Inflammatory macrophage (primary cell): ENCODE data around the gene OR13J1.
"Not testable (repeated sequence)": the region's sequence is repeated elsewhere in the genome, so short reads cannot be mapped to it uniquely, and the experiment has no call there.

Experiments
- DNase-seq, 2 donors: peaks; one replicate each; pipeline ENCODE4 v3.0.0-alpha.2; 2020 to 2022

The OR13J1 gene

DNA sequence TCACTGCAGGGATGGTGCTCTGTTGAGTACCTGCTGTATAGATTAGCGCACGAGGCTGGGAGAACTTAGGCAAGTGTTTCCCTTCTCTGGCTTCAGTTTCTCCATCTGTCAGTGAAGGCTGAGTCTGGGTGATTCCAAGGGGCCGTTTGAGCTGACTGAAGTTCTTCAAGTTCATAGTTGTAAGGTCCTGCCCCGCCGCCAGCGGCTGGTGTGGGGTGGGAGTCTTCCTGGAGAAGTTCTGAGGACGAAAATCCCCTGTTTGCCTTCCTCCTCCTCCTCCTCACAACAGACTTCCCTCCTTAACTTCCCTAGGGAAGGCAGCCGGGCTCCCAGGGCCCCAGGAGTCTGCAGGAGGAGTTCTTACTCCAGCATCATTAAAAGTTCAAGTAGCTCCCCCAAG lies 34.1 kb upstream of the OR13J1 start:
- no peak for DNase-seq

DNA sequence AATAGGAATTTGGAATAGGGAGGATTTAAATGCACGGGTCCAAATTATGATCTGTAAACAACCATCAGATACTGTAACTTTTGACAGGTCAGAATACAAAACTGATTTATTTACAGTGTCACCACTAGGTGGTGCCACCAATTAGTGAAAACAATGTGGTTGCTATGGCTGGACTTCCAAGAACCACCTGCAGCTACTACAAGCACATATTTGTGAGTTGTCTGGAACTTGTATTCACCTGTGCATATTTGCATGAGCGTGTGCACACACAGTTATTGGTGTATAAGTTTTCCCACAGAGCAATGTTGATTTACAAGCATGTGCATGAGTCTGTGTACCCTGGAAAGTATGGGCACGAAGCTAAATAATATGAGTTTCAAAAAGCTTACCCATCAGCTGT lies 32.8 kb upstream of the OR13J1 start:
- DNase-seq = peak; percentile 51 to 53

DNA sequence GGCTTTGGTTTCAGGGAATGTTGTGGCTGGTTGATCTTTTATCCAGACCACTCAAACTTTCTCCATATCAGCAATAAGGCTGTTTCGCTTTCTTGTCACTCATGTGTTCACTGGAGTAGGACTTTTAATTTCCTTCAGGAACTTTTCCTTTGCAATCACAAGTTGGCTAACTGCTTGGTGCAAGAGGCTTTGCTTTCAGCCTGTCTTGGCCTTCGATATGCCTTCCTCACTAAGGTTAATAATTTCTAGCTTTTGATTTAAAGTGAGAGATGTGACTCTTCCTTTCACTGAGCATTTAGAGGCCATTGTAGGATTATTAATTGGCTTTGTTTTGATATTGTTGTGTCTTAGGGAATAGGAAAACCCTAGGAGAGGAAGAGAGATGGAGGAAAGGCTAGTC lies 28.8 kb upstream of the OR13J1 start:
- no peak for DNase-seq

DNA sequence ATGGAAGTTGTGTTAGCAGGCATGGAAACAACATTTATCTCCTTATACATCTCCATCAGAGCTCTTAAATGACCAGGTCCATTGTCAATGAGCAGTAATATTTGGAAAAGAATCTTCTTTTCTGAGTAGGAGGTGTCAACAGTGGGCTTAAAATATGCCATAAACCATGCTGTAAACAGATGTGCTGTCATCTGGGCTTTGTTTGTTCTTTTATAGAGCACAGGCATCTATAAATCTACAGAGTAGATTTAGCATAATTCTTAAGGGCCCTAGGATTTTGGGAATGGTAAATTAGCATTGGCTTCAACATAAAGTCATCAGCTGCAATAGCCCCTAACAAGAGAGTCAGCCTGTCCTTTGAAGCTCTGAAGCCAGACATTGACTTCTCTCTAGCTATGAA lies 28.1 kb upstream of the OR13J1 start:
- DNase-seq = no peak

DNA sequence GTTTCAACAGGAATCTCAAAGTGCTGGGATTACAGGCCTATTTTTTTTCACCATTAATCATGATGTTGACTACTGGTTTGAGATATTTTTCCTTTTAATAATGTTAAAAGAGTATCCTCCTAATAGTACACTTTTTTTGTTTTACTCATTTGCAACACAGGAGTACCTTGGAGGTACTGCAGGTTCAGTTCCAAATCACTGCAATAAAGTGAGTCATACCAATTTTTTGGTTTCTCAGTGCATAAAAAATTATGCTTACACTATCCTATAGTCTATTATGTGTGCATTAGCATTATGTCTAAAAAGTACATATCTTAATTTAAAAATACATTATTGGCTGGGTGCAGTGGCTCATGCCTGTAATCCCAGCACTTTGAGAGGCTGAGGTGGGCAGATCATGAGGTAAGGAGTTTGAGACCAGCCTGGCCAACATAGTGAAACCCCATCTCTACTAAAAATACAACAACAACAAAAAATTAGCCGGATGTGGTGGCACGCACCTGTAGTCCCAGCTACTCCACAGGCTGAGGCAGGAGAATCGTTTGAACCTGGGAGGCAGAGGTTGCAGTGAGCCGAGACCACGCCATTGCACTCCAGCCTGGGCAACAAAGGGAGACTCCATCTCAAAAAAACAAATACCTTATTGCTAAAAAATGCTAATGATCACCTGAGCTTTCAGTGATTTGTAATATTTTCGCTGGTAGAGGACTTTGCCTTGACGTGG lies 27.3 kb upstream of the OR13J1 start:
- DNase-seq = not testable (repeated sequence)

DNA sequence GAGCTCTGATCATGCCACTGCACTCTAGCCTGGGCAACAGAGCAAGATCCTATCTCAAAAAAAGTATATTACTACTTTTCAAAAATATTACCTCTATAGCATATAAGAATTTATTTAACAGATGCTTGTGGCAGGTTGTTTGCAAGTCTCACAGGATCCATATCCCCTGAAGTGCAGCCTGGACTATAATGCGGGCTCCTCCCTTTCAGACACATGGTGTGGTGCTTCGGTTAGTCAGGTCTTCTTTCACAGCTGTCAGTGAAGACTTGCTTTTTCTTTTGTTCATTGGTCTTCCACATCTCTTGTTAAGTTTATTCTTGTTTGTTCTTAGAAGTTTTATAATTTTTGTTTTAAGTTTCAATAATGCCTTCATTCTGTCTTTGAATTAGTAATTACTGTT lies 26.4 kb upstream of the OR13J1 start:
- DNase-seq = no peak

DNA sequence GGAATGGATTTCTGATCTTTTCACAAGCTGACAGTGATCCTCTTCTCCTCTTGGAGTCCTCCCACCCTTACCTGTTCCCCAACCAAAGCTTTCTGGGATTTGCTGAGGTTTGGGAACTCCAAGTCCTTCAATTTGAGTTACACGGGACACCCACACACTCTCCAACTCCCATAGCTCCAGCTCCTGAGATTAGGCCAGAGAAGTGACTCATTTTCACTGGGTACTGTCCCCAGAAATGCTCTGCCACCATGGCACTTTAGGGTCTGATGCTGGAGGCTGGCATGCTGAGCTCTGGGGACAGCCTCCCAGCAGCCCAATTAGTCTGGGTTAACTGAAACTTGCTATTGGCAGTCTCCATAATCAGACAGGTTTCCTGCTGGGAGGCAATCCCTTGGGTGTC lies 21.9 kb upstream of the OR13J1 start:
- DNase-seq = peak in 1 of 2 donors; percentile 24

DNA sequence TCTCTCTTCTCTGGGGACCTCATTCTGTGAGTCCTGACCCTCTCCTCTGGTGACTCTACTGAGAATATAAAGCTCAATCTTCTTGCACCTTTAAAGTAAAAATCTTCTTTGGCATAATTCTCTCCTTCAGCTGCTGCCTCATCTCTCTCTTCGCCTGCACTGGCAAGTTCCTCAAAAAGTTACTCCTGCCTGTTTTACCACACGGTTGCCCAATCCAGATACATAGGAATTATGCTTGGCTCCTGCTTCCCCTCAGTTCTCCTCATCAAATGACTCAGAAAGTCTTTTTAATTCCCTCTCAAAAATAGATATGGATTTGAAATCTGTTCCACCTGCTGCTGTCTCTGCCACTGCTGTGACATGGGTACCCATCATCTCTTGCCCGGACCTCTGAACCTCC lies 21.4 kb upstream of the OR13J1 start:
- DNase-seq = peak; percentile 57 to 59

DNA sequence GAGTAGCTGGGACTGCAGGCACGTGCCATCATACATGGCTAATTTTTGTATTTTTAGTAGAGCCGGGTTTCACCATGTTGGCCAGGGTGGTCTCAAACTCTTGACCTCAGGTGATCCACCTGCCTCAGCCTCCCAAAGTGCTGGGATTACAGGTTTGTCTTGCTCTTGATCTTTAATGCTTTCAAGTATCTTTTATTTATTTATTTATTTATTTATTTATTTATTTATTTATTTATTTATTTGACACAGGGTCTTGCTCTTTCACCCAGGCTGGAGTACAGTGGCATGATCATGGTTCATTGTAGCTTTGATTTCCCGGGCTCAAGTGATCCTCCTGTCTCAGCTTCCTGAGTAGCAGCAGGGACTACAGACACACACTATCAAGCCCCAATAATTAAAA lies 14.7 kb upstream of the OR13J1 start:
- DNase-seq = not testable (repeated sequence)

DNA sequence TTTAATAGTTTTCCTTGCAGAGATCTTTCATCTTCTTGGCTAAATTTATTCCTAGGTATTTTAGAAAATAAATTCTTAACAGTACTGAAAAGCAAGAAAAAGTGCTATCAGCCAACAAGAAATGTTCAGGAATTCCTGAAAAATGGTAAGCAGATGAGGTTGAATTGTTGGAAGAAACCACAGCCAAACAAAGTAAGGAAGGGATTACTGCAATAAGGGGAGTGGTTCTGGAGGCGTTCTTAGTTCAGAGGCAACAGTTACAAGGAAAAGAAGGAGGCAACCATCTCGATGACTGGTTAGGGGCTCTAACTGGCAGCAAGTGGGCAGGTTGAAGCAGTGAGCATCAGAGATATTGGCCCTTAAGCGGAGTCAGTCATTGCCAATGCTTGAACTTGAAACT lies 12.8 kb upstream of the OR13J1 start:
- DNase-seq = no peak

DNA sequence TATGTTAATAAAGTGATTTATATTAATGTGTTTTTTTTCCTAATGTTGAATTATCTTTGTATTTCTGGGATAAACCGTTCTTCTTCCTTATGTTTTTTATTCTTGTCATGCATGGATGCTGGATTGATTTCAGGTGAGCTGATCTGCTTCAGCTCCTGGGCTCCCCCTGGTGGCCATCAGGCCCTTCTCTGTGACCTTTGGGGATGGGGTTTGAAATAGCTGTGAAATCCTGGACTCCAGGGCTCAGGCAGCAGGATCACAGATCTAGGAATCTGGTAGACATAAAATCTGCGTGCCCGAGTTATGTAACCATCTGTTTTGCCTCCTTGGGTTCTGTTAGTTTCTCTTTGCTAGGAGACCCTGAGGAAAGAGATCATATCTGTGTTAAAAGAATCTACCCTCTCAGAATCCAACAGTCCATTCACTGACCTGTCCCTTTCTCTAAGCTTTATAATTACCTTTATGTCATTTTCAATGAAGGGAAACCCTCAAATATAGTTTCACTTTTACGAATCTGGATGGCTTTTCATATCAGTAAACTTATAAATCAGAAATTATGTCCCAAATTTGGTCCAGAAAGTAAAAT lies 12.2 kb upstream of the OR13J1 start:
- DNase-seq = peak; percentile 67 to 68

DNA sequence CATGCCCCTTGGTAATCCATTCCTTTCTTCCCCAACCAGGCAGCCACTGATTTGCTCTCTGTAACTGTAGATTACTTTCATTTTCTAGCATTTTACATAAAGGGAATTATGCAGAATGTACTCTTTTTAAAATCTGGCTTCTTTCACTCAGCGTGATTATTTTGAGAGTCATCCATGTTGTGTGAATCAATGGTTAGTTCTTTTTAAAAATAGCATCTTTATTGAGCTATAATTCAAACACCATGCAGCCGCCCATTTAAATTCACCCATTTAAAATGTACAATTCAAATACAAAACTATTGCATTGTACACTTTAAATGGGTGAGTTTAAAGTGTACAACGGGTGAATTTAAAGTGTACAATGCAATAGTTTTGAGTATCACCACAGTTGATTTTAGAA lies 2.3 kb upstream of the OR13J1 start:
- no peak for DNase-seq

DNA sequence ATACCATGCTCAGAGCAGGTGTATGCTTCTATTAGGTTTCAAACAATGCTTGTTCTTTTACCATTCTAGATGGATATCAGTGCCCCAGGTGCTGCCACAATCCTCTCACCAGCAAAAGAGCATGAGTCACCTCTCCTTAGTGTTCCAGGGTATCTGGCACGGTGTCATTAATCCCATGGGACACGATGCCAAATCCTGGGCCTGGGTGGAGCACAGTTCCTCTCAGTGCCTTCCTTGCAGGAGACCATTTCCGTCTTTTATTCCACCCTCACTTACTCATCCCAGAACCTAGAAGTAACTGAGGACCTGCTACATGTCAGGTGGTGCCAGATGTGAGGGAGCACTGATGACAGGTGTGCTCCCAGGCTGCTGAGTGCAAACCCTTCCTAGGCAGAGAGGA lies 1.3 kb upstream of the OR13J1 start:
- DNase-seq = no peak

DNA sequence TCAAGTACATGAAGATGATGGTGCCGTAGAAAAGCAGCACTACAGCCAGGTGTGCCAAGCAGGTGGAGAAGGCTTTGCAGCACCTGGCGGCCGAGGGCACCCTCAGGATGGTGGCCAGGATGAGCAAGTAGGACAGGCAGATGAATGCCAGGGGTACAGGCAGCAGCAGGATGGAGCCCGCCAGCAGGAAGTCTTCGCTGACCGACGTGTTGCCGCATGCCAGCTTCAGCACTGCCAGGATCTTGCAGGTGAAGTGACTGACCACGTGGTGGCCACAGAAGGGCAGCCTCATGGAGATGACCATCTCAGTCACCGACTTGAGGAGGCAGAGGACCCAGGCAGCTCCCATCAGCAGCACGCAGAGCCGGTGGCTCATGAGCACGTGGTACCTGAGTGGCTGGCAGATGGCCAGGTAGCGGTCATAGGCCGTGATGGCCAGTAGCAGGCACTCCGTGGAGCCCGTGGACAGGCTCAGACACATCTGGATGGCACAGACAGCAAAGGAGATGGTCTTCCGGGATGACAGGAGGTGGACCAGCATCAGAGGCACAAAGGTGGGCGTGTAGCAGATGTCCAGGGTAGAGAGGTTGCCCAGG lies 482 bp downstream of the OR13J1 start:
- DNase-seq = no peak

DNA sequence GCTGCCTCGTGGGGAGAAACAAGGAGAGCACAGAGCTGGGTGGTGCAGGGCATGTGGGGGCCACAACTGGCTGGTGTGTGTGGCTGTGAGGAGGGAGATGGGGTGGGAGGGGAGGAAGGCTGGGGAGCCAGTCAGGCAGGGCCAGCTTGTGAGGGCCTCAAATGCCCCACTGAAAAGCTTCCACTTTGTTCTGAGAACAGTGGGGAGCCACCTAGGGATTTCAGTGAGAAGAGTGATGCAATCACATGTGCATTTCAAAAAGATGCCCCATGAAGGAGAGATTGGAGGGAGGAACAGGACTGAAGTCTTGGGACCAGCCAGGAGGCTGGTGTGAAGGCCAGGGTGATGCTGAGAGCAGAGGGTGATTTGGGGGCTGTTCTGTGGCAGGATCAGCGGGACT lies 1.3 kb downstream of the OR13J1 start:
- DNase-seq = no peak

DNA sequence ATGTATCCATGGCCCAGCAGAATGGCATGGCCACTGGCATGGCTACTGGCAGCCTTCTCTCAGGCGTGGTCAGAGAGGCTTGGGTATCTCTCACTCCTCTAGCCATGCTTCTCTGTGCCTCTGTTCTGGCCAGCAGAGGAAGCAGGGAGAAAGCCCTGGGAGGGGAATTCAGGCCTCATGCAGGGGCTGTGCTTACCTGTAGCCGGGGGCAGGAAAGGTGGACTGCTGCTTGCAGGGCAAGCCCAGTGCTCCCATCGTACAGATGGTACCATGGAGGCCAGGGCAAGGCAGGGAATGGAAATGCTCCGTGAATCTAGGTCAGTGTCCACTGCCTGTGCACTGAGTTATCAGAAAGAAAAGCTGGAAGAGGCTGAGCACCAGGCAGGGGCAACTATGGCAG lies 2.7 kb downstream of the OR13J1 start:
- DNase-seq = no peak

DNA sequence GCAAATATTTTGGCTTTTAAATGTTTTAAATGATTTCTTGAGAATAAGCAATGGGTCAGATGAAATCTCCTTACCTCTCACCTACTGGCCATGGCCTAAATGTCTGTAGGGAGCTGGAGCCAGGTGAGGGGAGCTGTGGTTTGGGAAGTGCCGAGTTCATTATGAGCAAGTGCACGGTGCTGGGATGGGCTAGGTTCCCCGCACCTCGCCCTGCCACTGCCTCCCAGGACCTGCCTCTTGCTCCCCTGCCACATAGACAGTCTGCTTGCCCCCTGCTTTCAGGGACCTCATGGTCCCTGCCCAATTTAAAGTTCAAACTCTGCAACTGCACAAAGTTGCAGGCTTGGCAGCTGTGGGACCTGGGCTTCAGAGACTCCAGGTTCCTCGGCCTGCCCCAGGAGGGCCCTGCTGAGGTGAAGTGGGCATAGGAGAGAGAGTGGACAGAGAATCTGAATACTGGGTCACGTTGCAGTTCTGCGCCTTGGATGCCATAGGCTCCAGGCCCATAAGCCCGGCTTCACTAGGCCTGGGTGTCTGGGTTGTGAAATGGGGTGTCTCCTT lies 5.4 kb downstream of the OR13J1 start:
- DNase-seq = no peak

DNA sequence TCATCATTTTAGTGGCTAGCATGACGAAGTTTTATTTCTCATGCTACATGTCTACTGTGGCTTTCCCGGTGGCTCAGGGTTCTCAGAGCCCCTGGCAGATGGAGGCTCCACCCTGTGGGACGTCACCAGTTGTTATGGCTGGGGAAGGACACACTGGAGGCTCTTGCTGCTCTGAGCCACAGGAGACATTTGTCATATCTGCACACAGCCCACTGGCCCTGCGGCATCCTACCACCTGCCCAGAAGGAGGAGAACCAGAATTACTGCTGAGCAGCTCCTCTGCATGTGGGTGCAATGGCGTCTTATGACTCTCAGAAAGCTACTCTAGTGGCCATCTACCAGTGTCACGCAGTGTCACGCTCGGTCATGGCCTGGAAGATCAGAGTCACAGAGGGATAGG lies 6.6 kb downstream of the OR13J1 start:
- DNase-seq = no peak

DNA sequence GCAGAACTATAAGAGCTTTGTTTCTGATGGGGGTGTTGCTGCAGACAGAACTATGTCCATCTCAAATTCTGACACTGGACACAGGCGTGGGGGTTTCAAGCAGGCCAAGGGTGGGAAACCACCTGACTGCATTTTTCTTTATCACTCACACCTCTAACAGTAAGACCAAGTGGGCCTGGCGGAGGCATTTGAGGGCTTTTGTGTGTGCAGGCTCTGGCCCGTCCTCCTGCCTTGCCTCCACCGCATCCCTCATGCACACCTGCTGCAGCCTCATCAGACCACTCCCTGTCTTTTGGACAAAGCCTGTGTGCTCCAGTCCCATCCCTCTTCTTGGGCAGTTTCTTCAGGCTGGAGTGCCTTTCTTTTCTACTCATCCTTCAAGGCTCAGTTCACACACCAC lies 7.9 kb downstream of the OR13J1 start:
- no peak for DNase-seq

DNA sequence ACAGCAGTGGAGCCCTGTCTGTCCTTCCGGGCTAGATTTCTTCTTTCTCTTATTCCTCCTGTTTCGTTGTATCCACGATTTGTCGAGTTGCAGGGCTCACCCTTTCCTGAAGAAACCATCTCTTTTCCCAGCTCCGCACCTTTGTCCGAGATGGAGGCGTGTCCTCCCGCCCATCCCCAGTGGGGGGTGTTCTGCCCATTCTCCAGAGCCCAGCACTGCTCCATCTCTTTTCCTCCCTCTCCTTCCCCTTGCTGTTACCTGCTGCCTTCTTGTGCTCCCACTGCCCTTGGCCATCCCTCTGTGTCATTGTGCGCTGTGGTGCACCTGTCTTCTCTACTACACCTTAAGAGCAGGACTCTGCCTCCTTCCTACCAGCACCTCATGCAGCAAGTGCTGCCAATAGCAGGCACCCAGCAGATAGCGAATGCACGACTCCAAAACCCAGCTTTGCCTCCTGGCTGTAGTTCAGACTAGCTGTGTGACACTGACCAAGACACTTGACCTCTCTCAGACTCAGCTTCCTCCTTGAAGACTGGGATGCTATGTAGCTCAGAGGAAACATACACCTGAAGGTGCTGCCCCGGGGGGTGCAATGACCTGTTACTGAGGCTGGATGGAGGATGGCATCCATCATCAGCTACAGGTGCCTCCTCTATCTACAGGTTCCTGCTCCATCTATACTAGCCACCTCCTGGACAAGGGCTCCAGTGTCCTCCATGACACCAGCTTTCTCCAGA lies 8.9 kb downstream of the OR13J1 start:
- no peak for DNase-seq

DNA sequence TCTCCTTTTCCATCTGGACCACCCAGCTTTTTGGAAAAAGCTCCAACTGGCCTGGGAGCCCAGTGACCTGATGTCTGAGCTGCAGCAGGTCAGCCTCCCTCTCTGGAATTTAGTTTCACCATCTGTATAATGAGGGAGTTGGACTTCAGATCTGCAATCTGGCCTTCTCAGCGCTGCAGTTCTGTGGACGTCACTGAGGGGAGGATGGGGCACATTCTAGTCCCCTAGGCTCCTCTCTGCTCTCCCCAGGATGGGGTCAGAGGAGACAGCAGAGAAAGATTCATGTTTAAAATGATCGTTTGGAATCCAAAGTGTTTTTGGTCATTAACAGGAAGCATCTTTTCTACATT lies 10.2 kb downstream of the OR13J1 start:
- no peak for DNase-seq

DNA sequence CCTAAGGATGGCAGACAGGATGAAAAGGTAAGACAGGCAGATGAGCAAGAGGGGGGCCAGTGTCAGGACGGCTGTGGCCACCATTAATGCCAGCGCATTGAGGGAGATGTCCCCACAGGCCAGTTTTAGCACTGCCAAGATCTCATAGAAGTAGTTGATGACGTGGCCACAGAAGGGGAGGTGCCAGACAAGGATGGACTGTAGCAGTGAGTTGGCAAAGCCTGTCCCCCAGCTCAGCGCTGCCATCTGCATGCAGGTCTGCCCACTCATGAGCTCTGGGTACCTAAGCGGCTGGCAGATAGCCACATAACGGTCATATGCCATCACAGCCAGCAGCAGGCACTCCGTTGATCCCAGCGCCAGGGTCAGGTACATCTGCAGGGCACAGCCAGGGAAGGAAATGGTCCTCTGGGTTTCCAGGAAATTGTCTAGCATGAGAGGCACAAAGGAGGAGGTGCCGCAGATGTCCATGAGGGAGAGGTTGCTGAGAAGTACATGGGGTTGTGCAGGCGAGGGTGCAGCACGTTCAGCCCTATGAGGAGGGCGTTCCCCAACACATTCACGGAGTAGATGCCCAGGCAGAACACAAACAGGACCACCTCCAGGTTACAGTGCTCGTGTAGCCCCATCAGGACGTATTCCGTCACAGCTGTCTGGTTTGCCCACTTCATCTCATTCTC lies 10.8 kb downstream of the OR13J1 start:
- DNase-seq = no peak

DNA sequence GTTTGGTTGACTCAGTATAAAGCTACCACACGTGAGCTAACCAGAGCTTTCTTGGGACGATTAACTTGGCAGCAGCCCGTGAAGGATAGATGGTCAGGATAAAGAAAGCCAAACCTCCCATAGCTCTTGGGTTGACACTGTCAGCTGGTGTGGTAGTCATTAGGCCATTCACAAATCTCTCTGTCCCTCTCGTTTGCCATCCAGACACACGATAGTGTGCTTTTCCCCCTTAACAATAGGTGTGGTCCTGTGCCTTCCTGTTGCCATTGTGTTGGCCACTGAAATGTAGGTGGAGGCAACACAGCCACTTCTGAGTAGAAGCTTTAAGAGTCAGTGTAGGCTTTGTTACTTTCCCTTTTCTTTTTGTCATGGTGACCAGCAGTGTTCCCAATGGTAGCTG lies 11.7 kb downstream of the OR13J1 start:
- DNase-seq = no peak
